ENCODE measurements around the gene CD164.

- TF ChIP-seq CTCF (IDR thresholded peaks at IDR 0.05; ENCODE audit: low read depth, low read length) (no peak), POLR2A (IDR thresholded peaks at IDR 0.05; ENCODE audit: extremely low read depth, insufficient read length) (no peak), MAX (IDR thresholded peaks at IDR 0.05; ENCODE audit: low read depth, low read length) (no peak)
These were observed 32.8 kb downstream of the CD164 start for GRCh38 chr6:109349419-109349987.
